GM12878 (cell line): ENCODE measurements around the gene ALB.

Experiments
- ATF7 ChIP-seq: fragments of 450-650 bp; IDR thresholded peaks from 2 replicates; pipeline ENCODE4 v1.6.1; 2016; ENCODE audit warnings: low read depth, mild to moderate bottlenecking
- BACH1 ChIP-seq: fragments of 450-650 bp; IDR thresholded peaks from 2 replicates; pipeline ENCODE4 v1.6.1; 2017; ENCODE audit warnings: mild to moderate bottlenecking, borderline replicate concordance
- BHLHE40 ChIP-seq, 2 experiments: fragments of 450-650 bp in 1 of 2; IDR thresholded peaks; 2 replicates each; pipeline ENCODE4 v1.6.1; 2011 to 2017; ENCODE audit warnings: low read depth in 2 of 2, borderline replicate concordance in 1 of 2, improper control_type of control experiment in 1 of 2, low read length in 1 of 2, mild to moderate bottlenecking in 1 of 2
- ESRRA ChIP-seq: IDR thresholded peaks from 2 replicates; pipeline ENCODE4 v1.6.1; 2012; ENCODE audit warnings: mild to moderate bottlenecking, low read length, improper control_type of control experiment
- EZH2 ChIP-seq: IDR thresholded peaks from 2 replicates; pipeline ENCODE4 v1.6.1; 2012; ENCODE audit warnings: low read depth, mild to moderate bottlenecking, control low read depth, inconsistent platforms, low read length, borderline replicate concordance; ENCODE audit not compliant: control insufficient read depth
- FOXK2 ChIP-seq: fragments of 450-650 bp; IDR thresholded peaks from 2 replicates; pipeline ENCODE4 v1.6.1; 2017; ENCODE audit warnings: mild to moderate bottlenecking, moderate library complexity
- POLR2A ChIP-seq: IDR thresholded peaks from 2 replicates; pipeline ENCODE4 v1.6.1; 2011; ENCODE audit warnings: low read depth, mild to moderate bottlenecking, low read length
- TBL1XR1 ChIP-seq: IDR thresholded peaks from 2 replicates; pipeline ENCODE4 v1.6.1; 2012; ENCODE audit warnings: low read depth, low read length, improper control_type of control experiment
- TF ChIP-seq, protein P1 (sequence below), 3 experiments: IDR thresholded peaks in 2 of 3; conservative IDR thresholded peaks in 1 of 3; 2 replicates each; pipeline ENCODE4 v1.5.1; 2011; ENCODE audit warnings: low read depth in 3 of 3, low read length in 3 of 3, mild to moderate bottlenecking in 3 of 3, control low read depth in 2 of 3, moderate library complexity in 2 of 3, inconsistent platforms in 1 of 3, mixed read lengths in 1 of 3; ENCODE audit not compliant: control insufficient read depth in 2 of 3, insufficient read depth in 1 of 3; ENCODE audit errors: extremely low read depth in 1 of 3

DNA sequence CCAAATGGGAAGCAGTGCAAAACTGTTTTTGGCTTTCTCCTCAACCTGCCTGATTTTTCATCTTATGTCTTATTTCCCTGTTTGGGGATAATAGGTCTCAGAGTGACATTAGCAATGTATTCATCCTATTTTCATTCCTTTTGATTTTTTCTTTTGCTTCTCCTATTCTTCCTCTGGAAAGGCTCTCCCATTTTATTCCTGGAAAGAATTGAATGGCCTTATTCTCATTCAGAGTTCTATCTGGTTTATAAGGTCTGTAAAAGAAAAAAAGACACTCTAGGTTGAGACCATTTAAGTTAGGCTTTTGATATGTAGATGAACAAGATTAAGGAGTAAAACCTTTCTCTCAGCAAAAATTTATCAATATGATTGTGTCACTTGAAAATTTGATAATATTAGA, 27.8 kb upstream of the ALB start:
- TF ChIP-seq, protein P1, sequence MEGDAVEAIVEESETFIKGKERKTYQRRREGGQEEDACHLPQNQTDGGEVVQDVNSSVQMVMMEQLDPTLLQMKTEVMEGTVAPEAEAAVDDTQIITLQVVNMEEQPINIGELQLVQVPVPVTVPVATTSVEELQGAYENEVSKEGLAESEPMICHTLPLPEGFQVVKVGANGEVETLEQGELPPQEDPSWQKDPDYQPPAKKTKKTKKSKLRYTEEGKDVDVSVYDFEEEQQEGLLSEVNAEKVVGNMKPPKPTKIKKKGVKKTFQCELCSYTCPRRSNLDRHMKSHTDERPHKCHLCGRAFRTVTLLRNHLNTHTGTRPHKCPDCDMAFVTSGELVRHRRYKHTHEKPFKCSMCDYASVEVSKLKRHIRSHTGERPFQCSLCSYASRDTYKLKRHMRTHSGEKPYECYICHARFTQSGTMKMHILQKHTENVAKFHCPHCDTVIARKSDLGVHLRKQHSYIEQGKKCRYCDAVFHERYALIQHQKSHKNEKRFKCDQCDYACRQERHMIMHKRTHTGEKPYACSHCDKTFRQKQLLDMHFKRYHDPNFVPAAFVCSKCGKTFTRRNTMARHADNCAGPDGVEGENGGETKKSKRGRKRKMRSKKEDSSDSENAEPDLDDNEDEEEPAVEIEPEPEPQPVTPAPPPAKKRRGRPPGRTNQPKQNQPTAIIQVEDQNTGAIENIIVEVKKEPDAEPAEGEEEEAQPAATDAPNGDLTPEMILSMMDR (IDR thresholded peaks at IDR 0.05 in 2 of 3, conservative IDR thresholded peaks at IDR 0.05 in 1 of 3; ENCODE audit: control insufficient read depth in 2 of 3, extremely low read depth in 1 of 3, insufficient read depth in 1 of 3, low read depth in 3 of 3, low read length in 3 of 3), result no peak
- TF ChIP-seq TBL1XR1, result no peak
- TF ChIP-seq POLR2A, result no peak
- TF ChIP-seq ESRRA, result no peak
- TF ChIP-seq BACH1, result no peak
- TF ChIP-seq EZH2, result no peak
- TF ChIP-seq ATF7, result no peak
- TF ChIP-seq FOXK2, result no peak
- TF ChIP-seq BHLHE40 (IDR thresholded peaks at IDR 0.05; ENCODE audit: borderline replicate concordance in 1 of 2, low read depth in 2 of 2, low read length in 1 of 2), result no peak
